ENCODE measurements around the gene PCDH9.

DNA sequence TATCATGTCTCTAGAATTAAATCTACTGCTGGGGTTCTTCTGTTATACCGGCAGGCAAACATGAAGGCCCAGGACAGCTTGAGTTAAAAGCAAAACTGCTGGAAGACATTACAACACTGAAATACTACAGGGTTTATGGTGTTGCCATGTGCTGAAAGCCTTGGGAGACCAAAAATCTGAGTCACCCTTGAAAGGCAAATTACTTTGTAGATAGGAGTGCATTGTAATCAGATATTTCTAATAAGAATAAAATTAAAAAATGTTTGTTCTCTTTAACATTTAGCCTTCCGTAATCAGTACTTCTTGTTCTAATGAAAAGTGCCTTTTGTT lies 181.3 kb downstream of the PCDH9 start:
- TF ChIP-seq CTCF (IDR thresholded peaks at IDR 0.05; ENCODE audit: insufficient read depth, low read length, poor library complexity, severe bottlenecking), result no peak
- no peak for TF ChIP-seq EZH2phosphoT487 (conservative IDR thresholded peaks at IDR 0.05; ENCODE audit: low read length)

All from SU-DHL-6 (cell line).